ENCODE measurements around the gene CHERP.

GRCh38 chr19:16532440-16533234 lies 9.6 kb downstream of the CHERP start:
- TF ChIP-seq CTCF (IDR thresholded peaks at IDR 0.05) = no peak
- no peak for TF ChIP-seq EP300 (IDR thresholded peaks at IDR 0.05)
- TF ChIP-seq POLR2A (IDR thresholded peaks at IDR 0.05) = no peak
- TF ChIP-seq POLR2AphosphoS5 (IDR thresholded peaks at IDR 0.05) = no peak

All from upper lobe of left lung (tissue), 4 donors.